Right forelimb (tissue), 1 donor: Measurements from ENCODE around the gene ZBTB38.

Experiments used
- DNase-seq: peaks from one replicate; pipeline ENCODE4 v3.0.0-alpha.2; 2018

Gene ZBTB38

GRCh38 chr3:141407047-141407446 is 38.7 kb downstream of the ZBTB38 start:
- DNase-seq: no peak

GRCh38 chr3:141407825-141408224 is 39.5 kb downstream of the ZBTB38 start:
- no peak for DNase-seq

- DNase-seq: no peak
These were observed 40.3 kb downstream of the ZBTB38 start for GRCh38 chr3:141408596-141408995.

GRCh38 chr3:141409940-141410241 is 41.6 kb downstream of the ZBTB38 start:
- DNase-seq: no peak

GRCh38 chr3:141410408-141410807 is 42.1 kb downstream of the ZBTB38 start:
- DNase-seq: no peak

DNA sequence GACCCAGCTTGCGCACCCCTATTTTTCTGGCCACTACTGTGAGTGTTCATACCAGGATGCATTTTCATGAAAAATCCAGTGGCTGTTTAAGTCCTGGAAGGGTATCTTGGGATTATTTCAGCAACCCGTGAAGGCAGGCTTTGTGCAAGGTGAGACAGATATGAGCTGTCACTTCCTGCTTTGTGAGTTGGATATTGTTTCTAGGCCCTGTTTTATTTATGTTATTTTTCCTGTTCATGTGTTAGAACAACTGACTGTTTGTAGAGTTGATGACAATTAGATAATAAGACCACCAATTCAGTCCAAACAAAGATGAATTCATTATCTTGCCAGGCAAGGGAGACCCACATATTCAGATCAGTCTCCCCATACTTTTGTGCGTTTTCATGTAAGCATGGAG is 42.5 kb downstream of the ZBTB38 start:
- no peak for DNase-seq

GRCh38 chr3:141411251-141411771 is 43.0 kb downstream of the ZBTB38 start:
- DNase-seq: no peak

DNA sequence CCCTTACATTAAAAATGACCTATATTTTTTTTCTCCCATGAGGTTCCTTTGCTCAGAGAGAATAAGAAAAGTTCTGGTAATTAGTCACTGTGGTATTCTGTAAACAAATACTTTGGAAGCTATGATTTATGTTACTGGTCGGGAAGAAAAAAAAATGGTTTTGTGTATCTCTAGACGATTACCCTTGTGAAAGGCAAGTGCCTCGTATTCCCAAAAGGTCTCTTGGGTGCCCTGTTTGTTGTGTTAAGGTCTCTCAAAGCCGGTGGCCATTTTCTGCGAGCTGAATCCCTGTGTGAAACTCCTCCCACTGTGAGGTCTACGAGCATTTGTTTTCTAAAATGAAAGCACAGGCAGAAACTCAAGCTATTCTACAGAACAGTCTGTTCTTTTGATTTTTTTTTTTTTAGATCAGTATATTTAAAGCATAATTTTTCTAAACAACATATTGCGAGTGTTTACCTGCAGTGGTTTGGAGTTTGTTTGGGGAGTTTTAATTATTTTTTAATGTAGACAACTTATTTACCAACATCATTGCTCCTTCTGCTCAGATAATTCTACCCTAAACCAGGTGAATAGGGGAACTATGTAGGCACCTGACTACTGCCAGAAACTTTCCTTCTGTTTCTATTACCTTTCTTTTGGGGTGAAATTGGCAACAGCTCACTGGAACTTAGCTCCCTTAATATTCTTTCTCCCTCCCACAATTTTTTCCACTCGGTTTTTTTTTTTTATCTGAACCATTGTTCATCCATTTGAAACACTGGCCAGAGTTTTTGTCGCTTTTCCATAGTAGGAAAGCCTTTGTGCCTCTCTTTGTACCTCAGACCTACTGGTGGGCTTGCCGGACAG is 44.0 kb downstream of the ZBTB38 start:
- no peak for DNase-seq

DNA sequence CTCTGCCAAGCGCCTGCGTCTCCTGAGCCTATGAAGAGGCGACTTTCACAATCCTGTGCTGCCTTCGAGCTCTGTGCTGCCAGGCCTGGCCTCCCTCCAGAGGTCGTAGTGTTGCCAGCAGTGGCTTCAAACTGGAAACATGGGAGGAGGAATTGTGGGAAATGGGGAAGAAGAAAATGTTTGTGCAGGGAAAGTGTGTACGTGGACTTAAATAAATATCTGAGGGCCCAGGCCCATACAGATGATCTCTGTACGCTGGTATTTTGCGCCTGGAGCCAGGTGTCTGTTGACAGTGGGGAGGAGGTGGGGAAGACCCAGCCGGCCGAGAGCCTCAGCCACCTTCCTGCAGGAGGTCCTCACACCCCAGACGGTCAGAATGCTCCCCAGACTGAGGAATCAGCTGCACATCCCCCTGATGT is 44.6 kb downstream of the ZBTB38 start:
- peak; percentile 87 for DNase-seq

- no peak for DNase-seq
These were observed 45.1 kb downstream of the ZBTB38 start for GRCh38 chr3:141413391-141413790.

DNA sequence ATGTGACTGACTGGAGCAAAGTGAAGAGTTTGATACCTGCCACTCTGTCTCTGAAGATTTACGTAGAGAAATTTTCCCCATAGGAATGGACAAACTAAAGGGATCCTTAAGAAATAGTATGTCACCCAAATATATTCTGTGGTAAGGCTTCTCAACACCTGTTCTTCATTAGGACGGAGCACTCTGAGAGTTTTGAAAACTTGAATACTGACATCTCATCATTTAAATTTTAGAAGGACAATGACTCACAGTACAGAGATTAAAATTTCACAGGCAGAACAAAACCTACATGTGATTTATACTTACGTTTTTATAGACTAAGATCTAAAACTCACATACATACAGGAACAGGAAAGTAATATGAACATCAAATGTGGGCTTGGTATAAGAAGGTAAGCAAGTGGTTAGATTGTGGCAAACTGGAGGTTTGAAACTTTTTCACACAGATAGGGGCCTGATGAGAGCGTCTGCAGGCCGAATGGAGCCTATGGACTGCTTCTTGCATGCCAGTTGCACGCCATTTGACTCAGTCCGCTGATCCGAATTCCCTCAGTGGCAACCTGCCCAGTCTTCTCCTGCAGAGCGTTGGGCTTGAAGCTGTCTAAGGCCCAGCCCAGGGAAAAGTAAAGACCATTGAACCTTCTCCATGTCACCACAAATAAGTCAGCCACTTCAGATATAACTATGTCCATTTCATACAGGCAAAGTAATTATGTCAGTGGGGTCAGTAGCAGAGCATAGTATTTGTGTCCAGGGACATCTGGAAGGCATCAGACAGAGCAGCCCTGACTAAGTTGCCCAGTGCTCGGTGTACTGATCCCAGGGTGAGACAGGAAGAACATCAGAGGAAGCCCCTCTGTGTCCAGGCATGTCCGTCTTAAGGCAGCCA is 45.7 kb downstream of the ZBTB38 start:
- no peak for DNase-seq

GRCh38 chr3:141414800-141415462 is 46.6 kb downstream of the ZBTB38 start:
- no peak for DNase-seq

- DNase-seq: no peak
These were observed 47.6 kb downstream of the ZBTB38 start for GRCh38 chr3:141415953-141416352.
